Gastrocnemius medialis (tissue), 4 donors: ENCODE measurements around the gene PITX1. TPM values are rescaled to one million over a fixed set of nuclear protein-coding genes. Genes with fewer than 3 reads are reported as not detected.

Experiments
- ATAC-seq, 2 donors: fragments of 150-250 bp; one replicate each; pipeline ENCODE4 v1.9.1; 2016
- DNase-seq, 2 donors: peaks; one replicate each; pipeline ENCODE4 v3.0.0-alpha.2; 2019
- H3K27ac ChIP-seq, 4 donors: fragments of 200-600 bp; sonication (generic); 1 replicate in 1 of 4; 2 replicates in 3 of 4; pipeline ENCODE4 v1.5.1; 2016 to 2018; ENCODE audit warnings: mild to moderate bottlenecking in 2 of 4, moderate library complexity in 1 of 4
- H3K27me3 ChIP-seq, 3 donors: fragments of 200-600 bp; sonication (generic) in 2 of 3; 1 replicate in 1 of 3; 2 replicates in 2 of 3; pipeline versions ENCODE4 v1.5.1 to v1.6.0; 2016 to 2019; ENCODE audit warnings: mild to moderate bottlenecking in 1 of 3, moderate library complexity in 1 of 3
- H3K36me3 ChIP-seq, 2 donors: fragments of 200-600 bp; sonication (generic) in 1 of 2; one replicate each; pipeline ENCODE4 v1.5.1; 2017 to 2018
- H3K4me1 ChIP-seq, 2 donors: fragments of 200-600 bp; sonication (generic) in 1 of 2; one replicate each; pipeline ENCODE4 v1.5.1; 2016 to 2017; ENCODE audit warnings: mild to moderate bottlenecking in 2 of 2
- H3K4me3 ChIP-seq, 4 donors: fragments of 200-600 bp; sonication (generic) in 3 of 4; 1 replicate in 1 of 4; 2 replicates in 3 of 4; pipeline ENCODE4 v1.5.1; 2016 to 2019; ENCODE audit warnings: mild to moderate bottlenecking in 2 of 4
- H3K9me3 ChIP-seq, 3 donors: fragments of 200-600 bp; sonication (generic) in 2 of 3; 1 replicate in 1 of 3; 2 replicates in 2 of 3; pipeline ENCODE4 v1.5.1; 2016 to 2019
- POLR2A ChIP-seq, 2 donors: fragments of 450-650 bp; IDR thresholded peaks; one replicate each; pipeline ENCODE4 v1.6.1; 2017; ENCODE audit warnings: antibody characterized with exemption in 2 of 2, mild to moderate bottlenecking in 2 of 2, moderate library complexity in 2 of 2
- in situ Hi-C, 4 donors: fragments of 200-750 bp; cut with MboI; loops; one replicate each; pipeline versions ENCODE4 v1.15.0 to v1.8.0; 2017; ENCODE audit warnings: low sequenced_read_pairs in 4 of 4
- intact Hi-C: fragments of 100-400 bp; cut with DNase I; formaldehyde crosslinking; loops from one replicate; pipeline ENCODE4 v1.15.1; 2023; ENCODE audit warnings: low total_unique reads
- total RNA-seq, 4 donors: library from RNA; depleted of rRNA; stranded (reverse); fragments of >200 nt; gene quantifications; one replicate each; pipeline versions ENCODE4 v1.1.0 to v1.2.3, GENCODE V29; 2016
- TF ChIP-seq, protein P1 (sequence below), 5 experiments: fragments of 450-650 bp in 3 of 5; fragments of 200-600 bp in 2 of 5; sonication (generic) in 2 of 5; IDR thresholded peaks in 4 of 5; conservative IDR thresholded peaks in 1 of 5; 1 replicate in 4 of 5; 2 replicates in 1 of 5; pipeline ENCODE4 v1.5.1; 2016 to 2019; ENCODE audit warnings: antibody characterized with exemption in 5 of 5, mild to moderate bottlenecking in 3 of 5, moderate library complexity in 3 of 5

PITX1 gene
- total RNA-seq, 4 donors from 2014 or later = 5.3 to 21.2 (median 9.3) TPM

GRCh38 chr5:135034963-135035677 is 1.1 kb upstream of the PITX1 start:
- Histone ChIP-seq H3K36me3 (no peaks in the 10 kb centered on the region), H3K4me1 (peaks cover 25 to 31% of the 10 kb centered on the region in 2 donors), H3K27ac (peak overlapping the region in 1 of 4 donors; percentile 78), H3K27me3 (peaks cover 75 to 86% (median 84%) of the 10 kb centered on the region in 3 donors), H3K9me3 (no peaks in the 10 kb centered on the region), H3K4me3 (no peak overlapping the region)
- TF ChIP-seq, protein P1, sequence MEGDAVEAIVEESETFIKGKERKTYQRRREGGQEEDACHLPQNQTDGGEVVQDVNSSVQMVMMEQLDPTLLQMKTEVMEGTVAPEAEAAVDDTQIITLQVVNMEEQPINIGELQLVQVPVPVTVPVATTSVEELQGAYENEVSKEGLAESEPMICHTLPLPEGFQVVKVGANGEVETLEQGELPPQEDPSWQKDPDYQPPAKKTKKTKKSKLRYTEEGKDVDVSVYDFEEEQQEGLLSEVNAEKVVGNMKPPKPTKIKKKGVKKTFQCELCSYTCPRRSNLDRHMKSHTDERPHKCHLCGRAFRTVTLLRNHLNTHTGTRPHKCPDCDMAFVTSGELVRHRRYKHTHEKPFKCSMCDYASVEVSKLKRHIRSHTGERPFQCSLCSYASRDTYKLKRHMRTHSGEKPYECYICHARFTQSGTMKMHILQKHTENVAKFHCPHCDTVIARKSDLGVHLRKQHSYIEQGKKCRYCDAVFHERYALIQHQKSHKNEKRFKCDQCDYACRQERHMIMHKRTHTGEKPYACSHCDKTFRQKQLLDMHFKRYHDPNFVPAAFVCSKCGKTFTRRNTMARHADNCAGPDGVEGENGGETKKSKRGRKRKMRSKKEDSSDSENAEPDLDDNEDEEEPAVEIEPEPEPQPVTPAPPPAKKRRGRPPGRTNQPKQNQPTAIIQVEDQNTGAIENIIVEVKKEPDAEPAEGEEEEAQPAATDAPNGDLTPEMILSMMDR (IDR thresholded peaks at IDR 0.05 in 4 of 5, conservative IDR thresholded peaks at IDR 0.05 in 1 of 5) = no peak
- no peak for TF ChIP-seq POLR2A (IDR thresholded peaks at IDR 0.05)
- ATAC-seq (no peak), DNase-seq (no peak)
- in situ Hi-C loops = no loop called here
- intact Hi-C loops = loop anchor here (2.0 to 10.0 kb wide), 3 partner anchors 20 to 300 kb away; no protein-coding TSS in a partner anchor

- TF ChIP-seq, protein P1 (IDR thresholded peaks at IDR 0.05 in 4 of 5, conservative IDR thresholded peaks at IDR 0.05 in 1 of 5) = no peak
- no peak for TF ChIP-seq POLR2A (IDR thresholded peaks at IDR 0.05)
- ATAC-seq (peak; percentile 20 to 43), DNase-seq (no peak)
- Histone ChIP-seq H3K4me3 (peak overlapping the region; percentile 41 to 53 (median 52)), H3K27me3 (peaks cover 75 to 86% (median 84%) of the 10 kb centered on the region in 3 donors), H3K9me3 (no peaks in the 10 kb centered on the region), H3K36me3 (no peaks in the 10 kb centered on the region), H3K27ac (peak overlapping the region in 3 of 4 donors; percentile 56 to 78 (median 62)), H3K4me1 (peaks cover 25 to 26% of the 10 kb centered on the region in 2 donors)
- intact Hi-C loops (loop anchor here (2.0 to 10.0 kb wide), 3 partner anchors 20 to 300 kb away; no protein-coding TSS in a partner anchor), in situ Hi-C loops (no loop called here)
Observed at GRCh38 chr5:135034236-135034962, 371 bp upstream of the PITX1 start.

- peak in 1 of 2 donors; percentile 4 for TF ChIP-seq POLR2A (IDR thresholded peaks at IDR 0.05)
- TF ChIP-seq, protein P1 (IDR thresholded peaks at IDR 0.05 in 4 of 5, conservative IDR thresholded peaks at IDR 0.05 in 1 of 5) = no peak
- Histone ChIP-seq H3K27me3 (peaks cover 72 to 84% (median 84%) of the 10 kb centered on the region in 3 donors), H3K4me1 (peaks cover 21 to 25% of the 10 kb centered on the region in 2 donors), H3K9me3 (no peaks in the 10 kb centered on the region), H3K4me3 (peak overlapping the region; percentile 52 to 79 (median 58)), H3K36me3 (no peaks in the 10 kb centered on the region), H3K27ac (peak overlapping the region; percentile 56 to 78 (median 60))
- DNase-seq (no peak), ATAC-seq (peak; percentile 24 to 72)
- in situ Hi-C loops (no loop called here), intact Hi-C loops (loop anchor here (5.0 to 10.0 kb wide), 2 partner anchors 159 to 302 kb away; no protein-coding TSS in a partner anchor)
Observed at GRCh38 chr5:135032999-135033861, 798 bp downstream of the PITX1 start.

GRCh38 chr5:135032695-135032998 is 1.4 kb downstream of the PITX1 start:
- DNase-seq (no peak), ATAC-seq (no peak)
- no peaks in the 10 kb centered on the region for H3K36me3 ChIP-seq
- H3K4me1 ChIP-seq = peaks cover 21 to 25% of the 10 kb centered on the region in 2 donors
- intact Hi-C loops = loop anchor here (5.0 to 10.0 kb wide), 2 partner anchors 160 to 302 kb away; no protein-coding TSS in a partner anchor
- in situ Hi-C loops = no loop called here
- H3K27me3 ChIP-seq = peaks cover 72 to 84% (median 84%) of the 10 kb centered on the region in 3 donors
- TF ChIP-seq, protein P1 (IDR thresholded peaks at IDR 0.05 in 4 of 5, conservative IDR thresholded peaks at IDR 0.05 in 1 of 5) = no peak
- no peak for TF ChIP-seq POLR2A (IDR thresholded peaks at IDR 0.05)
- no peaks in the 10 kb centered on the region for H3K9me3 ChIP-seq
- peak overlapping the region in 1 of 4 donors; percentile 78 for H3K27ac ChIP-seq
- peak overlapping the region; percentile 52 to 79 (median 58) for H3K4me3 ChIP-seq
